Midbrain (tissue), 1 donor: Measurements from ENCODE around the gene ARHGEF39.
A peak's percentile ranks its signal among the peaks of the same experiment; 100 is the strongest.
"Not testable (repeated sequence)": the region's sequence is repeated elsewhere in the genome, so short reads cannot be mapped to it uniquely, and the experiment has no call there.

Source experiments
- DNase-seq: peaks from one replicate; lab custom pipeline; 2025; lab: John Stamatoyannopoulos, UW

The ARHGEF39 gene

GRCh38 chr9:35618325-35618727 is 46.7 kb downstream of the ARHGEF39 start, which contains the start of gene CD72:
Gene CD72 (minus strand): TSS chr9:35618413. CDS start chr9:35618303, 110 bp downstream.
- DNase-seq = no peak

- DNase-seq = no peak
Measured at GRCh38 chr9:35617548-35617947, 47.4 kb downstream of the ARHGEF39 start.

GRCh38 chr9:35616681-35617459 is 48.1 kb downstream of the ARHGEF39 start:
- DNase-seq = no peak

GRCh38 chr9:35615981-35616680 is 48.9 kb downstream of the ARHGEF39 start:
- DNase-seq = no peak

- DNase-seq = no peak
Measured at GRCh38 chr9:35612843-35613242, 52.2 kb downstream of the ARHGEF39 start.

GRCh38 chr9:35612066-35612465 is 52.9 kb downstream of the ARHGEF39 start:
- DNase-seq = not testable (repeated sequence)

- peak; percentile 45 for DNase-seq
Measured at GRCh38 chr9:35611230-35611797, 53.7 kb downstream of the ARHGEF39 start.

- DNase-seq = no peak
Measured at GRCh38 chr9:35609820-35610163, 55.2 kb downstream of the ARHGEF39 start.
